HepG2 (cell line): ENCODE measurements around the gene TTPAL. TPM values are rescaled to one million over a fixed set of nuclear protein-coding genes. Genes with fewer than 3 reads are reported as not detected.

Experiments
- CHD2 ChIP-seq: IDR thresholded peaks from 2 replicates; pipeline ENCODE4 v1.6.1; 2011; ENCODE audit warnings: low read depth, low read length, improper control_type of control experiment
- FOXO1 ChIP-seq: sonication (generic); formaldehyde crosslinking; IDR thresholded peaks from 2 replicates; pipeline ENCODE4 v1.4.0; 2020; ENCODE audit warnings: missing genetic modification reagents
- MEIS2 ChIP-seq: sonication (generic); formaldehyde crosslinking; IDR thresholded peaks from 2 replicates; pipeline ENCODE4 v1.9.0; 2021; ENCODE audit warnings: mild to moderate bottlenecking, missing genetic modification reagents
- NFKB2 ChIP-seq: sonication (generic); formaldehyde crosslinking; IDR thresholded peaks from 2 replicates; pipeline ENCODE4 v1.4.0; 2020; ENCODE audit warnings: missing genetic modification reagents, borderline replicate concordance
- PITX1 ChIP-seq: sonication (generic); formaldehyde crosslinking; IDR thresholded peaks from 2 replicates; pipeline ENCODE4 v1.5.1; 2020; ENCODE audit warnings: mild to moderate bottlenecking, missing genetic modification reagents
- PRMT3 ChIP-seq: sonication (generic); formaldehyde crosslinking; IDR thresholded peaks from 2 replicates; pipeline ENCODE4 v1.8.1; 2022; ENCODE audit warnings: low read depth, mild to moderate bottlenecking, moderate library complexity, missing genetic modification reagents, borderline replicate concordance
- RFX1 ChIP-seq: fragments of 450-650 bp; IDR thresholded peaks from 2 replicates; pipeline ENCODE4 v1.6.1; 2017
- ZMAT3 ChIP-seq: sonication (generic); formaldehyde crosslinking; conservative IDR thresholded peaks from 2 replicates; pipeline ENCODE4 v1.7.0; 2021; ENCODE audit warnings: missing genetic modification reagents
- ZNF274 ChIP-seq: sonication (generic); formaldehyde crosslinking; IDR thresholded peaks from 2 replicates; pipeline ENCODE4 v1.5.1; 2020; ENCODE audit warnings: mild to moderate bottlenecking, missing genetic modification reagents
- ZNF292 ChIP-seq: sonication (generic); formaldehyde crosslinking; IDR thresholded peaks from 2 replicates; pipeline ENCODE4 v1.8.1; 2022; ENCODE audit warnings: mild to moderate bottlenecking, low read depth, missing genetic modification reagents, borderline replicate concordance
- ZNF30 ChIP-seq: sonication (generic); formaldehyde crosslinking; IDR thresholded peaks from 2 replicates; pipeline ENCODE4 v1.5.0; 2020; ENCODE audit warnings: mild to moderate bottlenecking, missing genetic modification reagents
- ZNF33A ChIP-seq: sonication (generic); formaldehyde crosslinking; IDR thresholded peaks from 2 replicates; pipeline ENCODE4 v1.5.1; 2020; ENCODE audit warnings: missing genetic modification reagents, mild to moderate bottlenecking, moderate library complexity, borderline replicate concordance
- ZNF33B ChIP-seq: sonication (generic); formaldehyde crosslinking; IDR thresholded peaks from 2 replicates; pipeline ENCODE4 v1.5.1; 2020; ENCODE audit warnings: mild to moderate bottlenecking, missing genetic modification reagents
- ZNF562 ChIP-seq: sonication (generic); formaldehyde crosslinking; IDR thresholded peaks from 2 replicates; pipeline ENCODE4 v1.8.0; 2022; ENCODE audit warnings: missing genetic modification reagents, borderline replicate concordance
- polyA plus RNA-seq, 8 experiments: library from polyadenylated mRNA; depleted of rRNA in 3 of 8; stranded (reverse) in 7 of 8; unstranded in 1 of 8; fragments of >200 nt; fragmentation: Illumina TruSeq in 4 of 8; extraction: Trizol in 4 of 8; gene quantifications; 2 replicates each; pipeline versions ENCODE4 v1.2.1 to v1.2.3, GENCODE V29; 2011 to 2016; ENCODE audit warnings: low read depth in 4 of 8, missing spikeins in 1 of 8, mixed read lengths in 1 of 8; ENCODE audit not compliant: insufficient read depth in 1 of 8
- total RNA-seq, 5 experiments: library from RNA; depleted of rRNA; stranded (reverse); fragments of >200 nt; fragmentation: Illumina TruSeq; extraction: Trizol; gene quantifications; 2 replicates each; pipeline ENCODE4 v1.2.3, GENCODE V29; 2016; ENCODE audit warnings: low read depth in 1 of 5
- TF ChIP-seq, protein P1 (sequence below), 2 experiments: sonication (generic) in 1 of 2; formaldehyde crosslinking in 1 of 2; IDR thresholded peaks; 2 replicates each; pipeline versions ENCODE4 v1.6.1 to v1.9.0; 2014 to 2022; ENCODE audit warnings: antibody characterized with exemption in 1 of 2, borderline replicate concordance in 1 of 2, inconsistent platforms in 1 of 2, low read depth in 1 of 2, missing genetic modification reagents in 1 of 2
- TF ChIP-seq, protein P2 (sequence below): sonication (generic); formaldehyde crosslinking; IDR thresholded peaks from 2 replicates; pipeline ENCODE4 v1.5.0; 2020; ENCODE audit warnings: missing genetic modification reagents
- TF ChIP-seq, protein P3 (sequence below): sonication (generic); formaldehyde crosslinking; IDR thresholded peaks from 2 replicates; pipeline ENCODE4 v1.4.0; 2020; ENCODE audit warnings: missing genetic modification reagents

Gene TTPAL
- total and polyA plus RNA-seq, 2 of the 13 experiments (the other 11 are each of a cell fraction or from before 2014, with no cell fraction given): 4.3 to 18.8 TPM

DNA sequence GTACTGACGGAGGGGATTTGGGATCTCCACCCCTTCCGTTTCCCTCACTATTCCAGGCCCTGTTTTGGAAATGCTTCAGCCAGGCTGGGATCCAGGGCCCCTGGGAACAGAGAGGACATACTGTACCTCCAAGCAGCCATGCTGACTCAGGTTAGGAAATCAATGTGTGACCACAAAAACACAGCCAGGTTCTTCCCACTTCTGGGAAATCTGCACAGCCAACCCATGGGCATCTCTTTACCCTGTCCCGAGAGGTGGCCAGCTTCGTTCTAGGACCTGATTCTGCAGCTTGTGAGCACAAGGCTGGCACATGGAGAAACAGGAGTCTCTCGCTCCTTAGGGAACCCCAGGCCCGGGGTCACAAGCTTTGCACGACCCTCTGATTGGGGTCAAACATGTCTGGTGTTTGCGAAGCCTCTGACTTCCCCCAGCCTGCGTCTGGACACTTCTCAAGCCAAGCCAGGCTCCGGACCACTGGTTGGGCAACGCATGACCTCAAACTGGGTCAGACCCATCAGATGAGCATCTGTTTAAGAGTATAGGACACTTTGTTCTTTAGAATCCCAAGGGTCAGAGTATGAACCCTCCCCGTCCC is 8.3 kb upstream of the TTPAL start (continued):
- TF ChIP-seq, protein P1, sequence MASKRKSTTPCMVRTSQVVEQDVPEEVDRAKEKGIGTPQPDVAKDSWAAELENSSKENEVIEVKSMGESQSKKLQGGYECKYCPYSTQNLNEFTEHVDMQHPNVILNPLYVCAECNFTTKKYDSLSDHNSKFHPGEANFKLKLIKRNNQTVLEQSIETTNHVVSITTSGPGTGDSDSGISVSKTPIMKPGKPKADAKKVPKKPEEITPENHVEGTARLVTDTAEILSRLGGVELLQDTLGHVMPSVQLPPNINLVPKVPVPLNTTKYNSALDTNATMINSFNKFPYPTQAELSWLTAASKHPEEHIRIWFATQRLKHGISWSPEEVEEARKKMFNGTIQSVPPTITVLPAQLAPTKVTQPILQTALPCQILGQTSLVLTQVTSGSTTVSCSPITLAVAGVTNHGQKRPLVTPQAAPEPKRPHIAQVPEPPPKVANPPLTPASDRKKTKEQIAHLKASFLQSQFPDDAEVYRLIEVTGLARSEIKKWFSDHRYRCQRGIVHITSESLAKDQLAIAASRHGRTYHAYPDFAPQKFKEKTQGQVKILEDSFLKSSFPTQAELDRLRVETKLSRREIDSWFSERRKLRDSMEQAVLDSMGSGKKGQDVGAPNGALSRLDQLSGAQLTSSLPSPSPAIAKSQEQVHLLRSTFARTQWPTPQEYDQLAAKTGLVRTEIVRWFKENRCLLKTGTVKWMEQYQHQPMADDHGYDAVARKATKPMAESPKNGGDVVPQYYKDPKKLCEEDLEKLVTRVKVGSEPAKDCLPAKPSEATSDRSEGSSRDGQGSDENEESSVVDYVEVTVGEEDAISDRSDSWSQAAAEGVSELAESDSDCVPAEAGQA (IDR thresholded peaks at IDR 0.05; ENCODE audit: low read depth): 0 out of 2 replicates have a peak, but pooled peaks have one; percentile 31
- TF ChIP-seq, protein P1 (CRISPR knock-in tag; IDR thresholded peaks at IDR 0.05; ENCODE audit: borderline replicate concordance): no peak
- TF ChIP-seq ZMAT3 (CRISPR knock-in tag) (no peak), ZNF562 (CRISPR knock-in tag) (no peak), MEIS2 (no peak), RFX1 (no peak), ZNF274 (CRISPR knock-in tag) (no peak), ZNF33B (CRISPR knock-in tag) (peak; percentile 49; the same call in 1 of the 2 replicates), NFKB2 (peak; percentile 25; the same call in 1 of the 2 replicates), ZNF33A (CRISPR knock-in tag) (no peak), ZNF292 (CRISPR knock-in tag) (no peak), FOXO1 (CRISPR knock-in tag) (peak; percentile 5; the same call in 1 of the 2 replicates), PRMT3 (no peak), ZNF30 (CRISPR knock-in tag) (peak; percentile 67; the same call in 1 of the 2 replicates), CHD2 (no peak), PITX1 (CRISPR knock-in tag) (no peak)
- TF ChIP-seq, protein P2, sequence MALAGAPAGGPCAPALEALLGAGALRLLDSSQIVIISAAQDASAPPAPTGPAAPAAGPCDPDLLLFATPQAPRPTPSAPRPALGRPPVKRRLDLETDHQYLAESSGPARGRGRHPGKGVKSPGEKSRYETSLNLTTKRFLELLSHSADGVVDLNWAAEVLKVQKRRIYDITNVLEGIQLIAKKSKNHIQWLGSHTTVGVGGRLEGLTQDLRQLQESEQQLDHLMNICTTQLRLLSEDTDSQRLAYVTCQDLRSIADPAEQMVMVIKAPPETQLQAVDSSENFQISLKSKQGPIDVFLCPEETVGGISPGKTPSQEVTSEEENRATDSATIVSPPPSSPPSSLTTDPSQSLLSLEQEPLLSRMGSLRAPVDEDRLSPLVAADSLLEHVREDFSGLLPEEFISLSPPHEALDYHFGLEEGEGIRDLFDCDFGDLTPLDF (CRISPR knock-in tag): no peak
- TF ChIP-seq, protein P3, sequence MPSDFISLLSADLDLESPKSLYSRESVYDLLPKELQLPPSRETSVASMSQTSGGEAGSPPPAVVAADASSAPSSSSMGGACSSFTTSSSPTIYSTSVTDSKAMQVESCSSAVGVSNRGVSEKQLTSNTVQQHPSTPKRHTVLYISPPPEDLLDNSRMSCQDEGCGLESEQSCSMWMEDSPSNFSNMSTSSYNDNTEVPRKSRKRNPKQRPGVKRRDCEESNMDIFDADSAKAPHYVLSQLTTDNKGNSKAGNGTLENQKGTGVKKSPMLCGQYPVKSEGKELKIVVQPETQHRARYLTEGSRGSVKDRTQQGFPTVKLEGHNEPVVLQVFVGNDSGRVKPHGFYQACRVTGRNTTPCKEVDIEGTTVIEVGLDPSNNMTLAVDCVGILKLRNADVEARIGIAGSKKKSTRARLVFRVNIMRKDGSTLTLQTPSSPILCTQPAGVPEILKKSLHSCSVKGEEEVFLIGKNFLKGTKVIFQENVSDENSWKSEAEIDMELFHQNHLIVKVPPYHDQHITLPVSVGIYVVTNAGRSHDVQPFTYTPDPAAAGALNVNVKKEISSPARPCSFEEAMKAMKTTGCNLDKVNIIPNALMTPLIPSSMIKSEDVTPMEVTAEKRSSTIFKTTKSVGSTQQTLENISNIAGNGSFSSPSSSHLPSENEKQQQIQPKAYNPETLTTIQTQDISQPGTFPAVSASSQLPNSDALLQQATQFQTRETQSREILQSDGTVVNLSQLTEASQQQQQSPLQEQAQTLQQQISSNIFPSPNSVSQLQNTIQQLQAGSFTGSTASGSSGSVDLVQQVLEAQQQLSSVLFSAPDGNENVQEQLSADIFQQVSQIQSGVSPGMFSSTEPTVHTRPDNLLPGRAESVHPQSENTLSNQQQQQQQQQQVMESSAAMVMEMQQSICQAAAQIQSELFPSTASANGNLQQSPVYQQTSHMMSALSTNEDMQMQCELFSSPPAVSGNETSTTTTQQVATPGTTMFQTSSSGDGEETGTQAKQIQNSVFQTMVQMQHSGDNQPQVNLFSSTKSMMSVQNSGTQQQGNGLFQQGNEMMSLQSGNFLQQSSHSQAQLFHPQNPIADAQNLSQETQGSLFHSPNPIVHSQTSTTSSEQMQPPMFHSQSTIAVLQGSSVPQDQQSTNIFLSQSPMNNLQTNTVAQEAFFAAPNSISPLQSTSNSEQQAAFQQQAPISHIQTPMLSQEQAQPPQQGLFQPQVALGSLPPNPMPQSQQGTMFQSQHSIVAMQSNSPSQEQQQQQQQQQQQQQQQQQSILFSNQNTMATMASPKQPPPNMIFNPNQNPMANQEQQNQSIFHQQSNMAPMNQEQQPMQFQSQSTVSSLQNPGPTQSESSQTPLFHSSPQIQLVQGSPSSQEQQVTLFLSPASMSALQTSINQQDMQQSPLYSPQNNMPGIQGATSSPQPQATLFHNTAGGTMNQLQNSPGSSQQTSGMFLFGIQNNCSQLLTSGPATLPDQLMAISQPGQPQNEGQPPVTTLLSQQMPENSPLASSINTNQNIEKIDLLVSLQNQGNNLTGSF: no peak
